ENCODE measurements around the gene OR4S2. TPM values are rescaled to one million over a fixed set of nuclear protein-coding genes. Genes with fewer than 3 reads are reported as not detected.

OR4S2 gene
- total RNA-seq, 1 donor from 2014 or later, result not detected

DNA sequence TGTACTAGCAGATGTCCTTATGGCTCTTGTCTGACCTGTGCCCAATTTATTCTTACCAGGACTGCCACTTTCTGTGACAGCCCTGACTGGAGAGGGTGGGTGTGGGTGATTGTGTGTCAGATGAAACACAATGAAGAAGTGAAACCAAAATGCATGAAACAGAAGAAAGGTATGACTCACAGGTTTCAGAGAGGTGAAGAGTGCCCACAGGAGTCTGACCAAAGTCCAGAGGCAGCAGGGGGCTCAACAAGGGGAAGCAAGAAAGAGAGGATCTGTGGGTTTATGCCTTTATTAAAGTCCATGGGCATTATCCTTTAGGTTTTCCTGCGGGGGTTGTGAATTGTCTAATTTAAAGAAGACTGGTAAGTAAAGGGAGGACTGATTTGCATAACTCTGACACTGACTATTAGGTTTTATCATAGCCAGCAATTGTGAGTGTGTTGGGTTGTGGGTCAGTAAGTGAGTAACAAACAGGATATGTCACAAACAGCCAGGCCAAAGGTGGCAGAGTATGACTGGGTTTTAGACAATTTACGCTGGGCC, 10.0 kb downstream of the OR4S2 start:
- no peak for DNase-seq (ENCODE audit: low spot score in 2 of 2, unreplicated experiment in 2 of 2)
- H3K36me3 Mint-ChIP-seq, result no peaks in the 10 kb centered on the region
- TF ChIP-seq, protein P1, sequence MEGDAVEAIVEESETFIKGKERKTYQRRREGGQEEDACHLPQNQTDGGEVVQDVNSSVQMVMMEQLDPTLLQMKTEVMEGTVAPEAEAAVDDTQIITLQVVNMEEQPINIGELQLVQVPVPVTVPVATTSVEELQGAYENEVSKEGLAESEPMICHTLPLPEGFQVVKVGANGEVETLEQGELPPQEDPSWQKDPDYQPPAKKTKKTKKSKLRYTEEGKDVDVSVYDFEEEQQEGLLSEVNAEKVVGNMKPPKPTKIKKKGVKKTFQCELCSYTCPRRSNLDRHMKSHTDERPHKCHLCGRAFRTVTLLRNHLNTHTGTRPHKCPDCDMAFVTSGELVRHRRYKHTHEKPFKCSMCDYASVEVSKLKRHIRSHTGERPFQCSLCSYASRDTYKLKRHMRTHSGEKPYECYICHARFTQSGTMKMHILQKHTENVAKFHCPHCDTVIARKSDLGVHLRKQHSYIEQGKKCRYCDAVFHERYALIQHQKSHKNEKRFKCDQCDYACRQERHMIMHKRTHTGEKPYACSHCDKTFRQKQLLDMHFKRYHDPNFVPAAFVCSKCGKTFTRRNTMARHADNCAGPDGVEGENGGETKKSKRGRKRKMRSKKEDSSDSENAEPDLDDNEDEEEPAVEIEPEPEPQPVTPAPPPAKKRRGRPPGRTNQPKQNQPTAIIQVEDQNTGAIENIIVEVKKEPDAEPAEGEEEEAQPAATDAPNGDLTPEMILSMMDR (IDR thresholded peaks at IDR 0.05; ENCODE audit: unreplicated experiment), result no peak
- no peak overlapping the region for H3K4me3 Mint-ChIP-seq
- no peaks in the 10 kb centered on the region for H3K4me1 Mint-ChIP-seq
- H3K9me3 Mint-ChIP-seq, result peaks cover 18% of the 10 kb centered on the region
- H3K27ac Mint-ChIP-seq, result no peak overlapping the region
- no peaks in the 10 kb centered on the region for H3K27me3 Mint-ChIP-seq (ENCODE audit: low read depth)

DNA sequence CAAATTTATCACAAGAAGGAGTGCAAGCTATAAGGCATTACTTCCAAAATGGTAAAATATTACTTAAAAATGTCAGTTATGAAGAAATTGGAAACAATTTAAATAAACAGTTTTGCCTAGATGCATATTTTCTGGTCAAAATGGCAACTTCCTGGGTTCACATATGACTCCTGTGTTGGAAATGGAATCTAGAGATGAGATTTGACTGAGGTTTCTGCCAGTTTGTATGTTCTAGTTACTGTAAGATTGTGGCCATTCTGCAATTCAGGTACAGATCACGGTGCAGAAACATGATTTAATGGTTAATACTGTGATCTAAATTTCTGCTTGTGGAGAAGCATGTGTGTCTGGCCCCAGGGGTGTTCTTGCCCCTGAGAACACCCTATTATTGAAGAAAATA, 10.5 kb downstream of the OR4S2 start:
- Mint-ChIP-seq H3K27me3 (ENCODE audit: low read depth) (no peaks in the 10 kb centered on the region), H3K27ac (no peak overlapping the region), H3K4me3 (no peak overlapping the region), H3K36me3 (no peaks in the 10 kb centered on the region), H3K4me1 (no peaks in the 10 kb centered on the region), H3K9me3 (peaks cover 22% of the 10 kb centered on the region)
- TF ChIP-seq, protein P1 (IDR thresholded peaks at IDR 0.05; ENCODE audit: unreplicated experiment), result no peak
- DNase-seq (ENCODE audit: low spot score in 2 of 2, unreplicated experiment in 2 of 2), result no peak

DNA sequence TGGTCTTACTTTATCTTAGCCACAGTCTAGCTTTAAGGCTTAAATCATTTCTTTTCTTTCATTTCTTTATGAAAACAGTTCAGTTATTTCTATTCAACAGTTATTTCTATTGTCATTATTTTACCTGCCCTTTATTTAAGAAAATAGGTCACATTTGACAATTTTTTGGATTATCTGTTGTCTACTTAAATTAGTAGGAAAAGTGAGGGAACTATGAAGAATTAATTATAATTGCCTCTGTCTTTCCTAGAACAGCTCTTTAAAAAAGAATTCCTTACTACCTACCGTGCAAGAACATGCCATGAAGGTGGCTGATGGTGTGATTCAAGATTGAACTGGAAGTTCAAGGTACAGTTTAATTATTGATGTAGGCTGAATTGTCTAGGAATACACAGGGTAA, 13.8 kb downstream of the OR4S2 start, which contains the start of gene OR4C6:
Gene OR4C6, plus strand, starts transcription at position 301 of the 400 bp plus-strand sequence. CDS start 2,966 bp downstream, outside the sequence.
- peaks cover 36% of the 10 kb centered on the region for H3K9me3 Mint-ChIP-seq
- H3K36me3 Mint-ChIP-seq, result no peaks in the 10 kb centered on the region
- no peak within 1 kb of the TSS for H3K4me3 Mint-ChIP-seq
- H3K4me1 Mint-ChIP-seq, result no peaks in the 10 kb centered on the region
- no peak for DNase-seq (ENCODE audit: low spot score in 2 of 2, unreplicated experiment in 2 of 2)
- TF ChIP-seq, protein P1 (IDR thresholded peaks at IDR 0.05; ENCODE audit: unreplicated experiment), result no peak
- no peaks in the 10 kb centered on the region for H3K27me3 Mint-ChIP-seq (ENCODE audit: low read depth)
- H3K27ac Mint-ChIP-seq, result no peak within 1 kb of the TSS

DNA sequence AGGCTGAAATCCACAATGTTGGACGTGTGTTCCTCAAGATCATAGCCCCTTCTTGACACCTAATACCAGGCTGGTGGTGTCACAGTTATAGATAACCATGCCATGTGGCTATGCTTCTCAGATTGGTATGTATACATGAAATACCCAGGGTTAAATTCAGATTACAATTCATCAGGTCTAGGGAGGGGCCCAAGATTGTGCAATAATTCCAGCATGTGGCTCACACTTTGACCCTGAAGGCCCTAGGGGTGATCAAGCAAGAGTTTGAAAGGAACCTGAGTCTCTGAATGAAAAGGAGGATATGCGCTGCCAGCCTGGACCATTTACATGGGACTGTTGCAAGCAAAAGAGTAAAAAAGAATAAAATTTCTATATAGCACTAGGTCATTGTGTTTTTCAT, 21.2 kb downstream of the OR4S2 start:
- Mint-ChIP-seq H3K27me3 (ENCODE audit: low read depth) (no peaks in the 10 kb centered on the region), H3K4me3 (no peak overlapping the region), H3K9me3 (peaks cover 28% of the 10 kb centered on the region), H3K27ac (no peak overlapping the region), H3K4me1 (no peaks in the 10 kb centered on the region), H3K36me3 (no peaks in the 10 kb centered on the region)
- DNase-seq (ENCODE audit: low spot score in 2 of 2, unreplicated experiment in 2 of 2), result no peak
- TF ChIP-seq, protein P1 (IDR thresholded peaks at IDR 0.05; ENCODE audit: unreplicated experiment), result no peak

DNA sequence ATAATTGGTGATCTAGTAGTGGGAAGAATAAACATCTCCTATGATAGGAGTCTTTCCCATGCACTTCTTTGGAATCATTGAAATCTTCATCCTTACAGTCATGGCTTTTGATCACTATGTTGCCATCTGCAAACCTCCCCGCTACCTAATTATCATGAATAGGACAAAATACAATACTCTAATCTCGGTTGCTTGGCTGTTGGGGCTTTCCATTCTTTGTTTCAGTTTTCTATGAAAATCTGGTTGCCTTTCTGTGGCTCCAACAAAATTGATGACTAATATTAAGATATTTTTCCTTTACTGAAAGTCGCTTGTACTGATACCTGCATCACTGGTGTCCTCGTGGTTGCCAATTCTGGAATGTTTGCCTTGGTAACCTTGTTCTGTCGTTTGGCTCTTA, 25.7 kb downstream of the OR4S2 start:
- H3K36me3 Mint-ChIP-seq, result no peaks in the 10 kb centered on the region
- peaks cover 24% of the 10 kb centered on the region for H3K9me3 Mint-ChIP-seq
- no peak for DNase-seq (ENCODE audit: low spot score in 2 of 2, unreplicated experiment in 2 of 2)
- TF ChIP-seq, protein P1 (IDR thresholded peaks at IDR 0.05; ENCODE audit: unreplicated experiment), result no peak
- no peaks in the 10 kb centered on the region for H3K4me1 Mint-ChIP-seq
- H3K4me3 Mint-ChIP-seq, result no peak overlapping the region
- no peak overlapping the region for H3K27ac Mint-ChIP-seq
- H3K27me3 Mint-ChIP-seq (ENCODE audit: low read depth), result no peaks in the 10 kb centered on the region

DNA sequence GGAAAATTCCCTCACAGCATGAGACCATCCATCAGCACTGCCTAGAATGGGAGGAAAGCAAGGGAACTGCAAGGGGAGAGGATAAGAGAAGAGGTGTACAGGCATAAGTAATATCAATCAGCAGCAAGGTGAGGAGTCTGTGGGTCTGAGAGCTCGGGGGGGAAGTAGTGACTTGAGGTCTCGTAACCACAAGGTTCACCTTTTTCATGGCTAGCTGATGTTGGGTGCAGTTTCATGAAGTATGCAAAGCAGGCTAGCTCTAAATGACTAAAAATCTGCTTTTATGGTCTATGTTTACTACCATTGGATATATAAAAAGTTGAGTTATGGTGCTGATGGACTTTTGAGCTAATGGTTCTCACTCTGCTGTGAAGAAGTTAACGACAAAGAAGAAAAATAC, 49.7 kb downstream of the OR4S2 start:
- Mint-ChIP-seq H3K4me3 (no peak overlapping the region), H3K27me3 (ENCODE audit: low read depth) (no peaks in the 10 kb centered on the region), H3K4me1 (no peaks in the 10 kb centered on the region), H3K27ac (no peak overlapping the region), H3K36me3 (peaks cover under 1% of the 10 kb centered on the region), H3K9me3 (peaks cover 43% of the 10 kb centered on the region)
- no peak for DNase-seq (ENCODE audit: low spot score in 2 of 2, unreplicated experiment in 2 of 2)
- TF ChIP-seq, protein P1 (IDR thresholded peaks at IDR 0.05; ENCODE audit: unreplicated experiment), result no peak

All from mesothelial cell of epicardium (in vitro differentiated cells).